Endothelial cell of umbilical vein (primary cell): Measurements from ENCODE around the gene SLC25A29. TPM values are rescaled to one million over a fixed set of nuclear protein-coding genes. Genes with fewer than 3 reads are reported as not detected.

Experiments used
- BruUV-seq: library from RNA; stranded (reverse); fragments of 400-500 nt; replicated peaks from 2 replicates; lab custom pipeline; 2021; lab: Mats Ljungman, UMichigan
- CTCF ChIA-PET: fragments of 300-600, 350-600 bp; sonication (Branson Sonifier 250); formaldehyde crosslinking; loops from one replicate; lab custom pipeline; 2021; ENCODE audit warnings: antibody characterized with exemption, inconsistent platforms; lab: Charles Lee
- POLR2A ChIA-PET: fragments of 300-600, 350-600 bp; sonication (Branson Sonifier 250); formaldehyde crosslinking; loops from one replicate; lab custom pipeline; 2021; ENCODE audit warnings: antibody characterized with exemption, inconsistent platforms; lab: Charles Lee
- DNase-seq: peaks from one replicate; pipeline ENCODE4 v3.0.0-alpha.2; 2011; ENCODE audit warnings: low read depth, low spot score
- FAIRE-seq: peaks from 2 replicates; lab custom pipeline; 2011; peaks lifted over from hg19 to GRCh38; lab: Jason Lieb, UNC
- H2AFZ ChIP-seq: 2 replicates; pipeline ENCODE4 v1.6.0; 2012; ENCODE audit warnings: low read depth, low read length, control low read depth, inconsistent platforms
- H3K27ac ChIP-seq: 2 replicates; pipeline ENCODE4 v1.5.1; 2011; ENCODE audit warnings: low read depth, mild to moderate bottlenecking, control low read depth, low read length, moderate library complexity; ENCODE audit not compliant: insufficient read depth
- H3K27me3 ChIP-seq, 2 experiments: 2 replicates each; pipeline versions ENCODE4 v1.6.0 to v1.6.1; 2011; ENCODE audit warnings: low read length in 2 of 2, mixed read lengths in 1 of 2; ENCODE audit not compliant: control insufficient read depth in 2 of 2, insufficient read depth in 2 of 2
- H3K36me3 ChIP-seq, 2 experiments: 2 replicates in 1 of 2; 3 replicates in 1 of 2; pipeline ENCODE4 v1.5.1; 2011; ENCODE audit warnings: low read length in 2 of 2, mild to moderate bottlenecking in 1 of 2, moderate library complexity in 1 of 2; ENCODE audit not compliant: control insufficient read depth in 2 of 2, insufficient read depth in 2 of 2; ENCODE audit errors: extremely low read depth in 1 of 2
- H3K4me1 ChIP-seq: 3 replicates; pipeline ENCODE4 v1.5.1; 2011; ENCODE audit warnings: mild to moderate bottlenecking, low read length; ENCODE audit not compliant: control insufficient read depth, insufficient read depth; ENCODE audit errors: extremely low read depth
- H3K4me2 ChIP-seq: 2 replicates; pipeline ENCODE4 v1.6.1; 2011; ENCODE audit warnings: low read length, control low read depth, mixed read lengths; ENCODE audit not compliant: insufficient read depth
- H3K4me3 ChIP-seq, 3 experiments: fragments of 200-600 bp in 1 of 3; sonication (generic), shearing (Covaris generic) in 1 of 3; replicated peaks in 1 of 3; 2 replicates each; pipeline ENCODE4 v1.5.1; 2011 to 2016; ENCODE audit warnings: control low read depth in 3 of 3, low read length in 3 of 3, mild to moderate bottlenecking in 2 of 3, inconsistent platforms in 1 of 3, low read depth in 1 of 3, moderate library complexity in 1 of 3; ENCODE audit not compliant: insufficient read depth in 1 of 3
- H3K79me2 ChIP-seq: 2 replicates; pipeline ENCODE4 v1.6.0; 2012; ENCODE audit warnings: low read length, inconsistent platforms; ENCODE audit not compliant: control insufficient read depth, insufficient read depth
- H3K9ac ChIP-seq: replicated peaks from 2 replicates; pipeline ENCODE3; 2011; ENCODE audit warnings: low read length, control low read depth; ENCODE audit not compliant: insufficient read depth; ENCODE audit errors: extremely low read depth
- H3K9me1 ChIP-seq: replicated peaks from 3 replicates; pipeline ENCODE4 v1.6.0; 2011; ENCODE audit warnings: mild to moderate bottlenecking, low read length; ENCODE audit not compliant: control insufficient read depth, insufficient read depth; ENCODE audit errors: extremely low read depth
- H3K9me3 ChIP-seq: replicated peaks from 2 replicates; pipeline ENCODE4 v1.5.1; 2012; ENCODE audit warnings: low read length, inconsistent platforms; ENCODE audit not compliant: control insufficient read depth, insufficient read depth
- H4K20me1 ChIP-seq: replicated peaks from 2 replicates; pipeline ENCODE3; 2011; ENCODE audit warnings: mild to moderate bottlenecking, low read length; ENCODE audit not compliant: control insufficient read depth, insufficient read depth; ENCODE audit errors: extremely low read depth
- EZH2 ChIP-seq: IDR thresholded peaks from 2 replicates; pipeline ENCODE4 v1.6.1; 2012; ENCODE audit warnings: borderline replicate concordance, low read depth, mild to moderate bottlenecking, moderate library complexity, low read length, inconsistent platforms; ENCODE audit not compliant: severe bottlenecking
- FOS ChIP-seq: IDR thresholded peaks from 2 replicates; pipeline ENCODE4 v1.6.1; 2011; ENCODE audit warnings: mild to moderate bottlenecking, low read length, moderate library complexity, borderline replicate concordance; ENCODE audit not compliant: insufficient read depth
- GATA2 ChIP-seq: IDR thresholded peaks from 2 replicates; pipeline ENCODE4 v1.7.0; 2011; ENCODE audit warnings: low read depth, mild to moderate bottlenecking, moderate library complexity, mixed read lengths, low read length; ENCODE audit not compliant: insufficient read length, insufficient read depth
- JUN ChIP-seq: IDR thresholded peaks from 2 replicates; pipeline ENCODE4 v1.6.1; 2011; ENCODE audit warnings: borderline replicate concordance, low read depth; ENCODE audit not compliant: insufficient read length, insufficient read depth
- MYC ChIP-seq: IDR thresholded peaks from one replicate; pipeline ENCODE4 v1.6.1; 2011; ENCODE audit warnings: mild to moderate bottlenecking, low read depth, low read length
- POLR2A ChIP-seq: IDR thresholded peaks from 2 replicates; pipeline ENCODE4 v1.6.1; 2012; ENCODE audit warnings: low read depth, mild to moderate bottlenecking, control low read depth, low read length
- POLR2AphosphoS5 ChIP-seq: IDR thresholded peaks from 2 replicates; pipeline ENCODE4 v1.6.1; 2012; ENCODE audit warnings: low read depth, mild to moderate bottlenecking, control low read depth, low read length, moderate library complexity; ENCODE audit not compliant: insufficient read depth
- dilution Hi-C: fragments of 300-500 bp; cut with MboI; formaldehyde crosslinking; loops from one replicate; pipeline ENCODE4 v1.15.0; 2019; ENCODE audit warnings: low sequenced_read_pairs; ENCODE audit not compliant: extremely low pct_ligation_motif_present
- intact Hi-C: fragments of 100-400 bp; cut with micrococcal nuclease; formaldehyde crosslinking; loops from one replicate; pipeline ENCODE4 v1.10.0; 2022
- polyA plus RNA-seq, 4 experiments: library from polyadenylated mRNA; depleted of rRNA in 3 of 4; stranded (reverse) in 3 of 4; unstranded in 1 of 4; fragments of >200 nt; gene quantifications; 2 replicates each; pipeline versions ENCODE4 v1.2.1 to v1.2.3, GENCODE V29; 2011 to 2012; ENCODE audit warnings: missing spikeins in 1 of 4
- total RNA-seq: library from RNA; stranded (reverse); gene quantifications from 2 replicates; pipeline ENCODE4 v1.2.3, GENCODE V29; 2021
- TF ChIP-seq, protein P1 (sequence below): IDR thresholded peaks from 2 replicates; pipeline ENCODE4 v1.6.1; 2011; ENCODE audit not compliant: insufficient read depth, insufficient read length
- TF ChIP-seq, protein P2 (sequence below), 2 donors: IDR thresholded peaks; 1 replicate in 1 of 2; 2 replicates in 1 of 2; pipeline ENCODE4 v1.5.1; 2011; ENCODE audit warnings: low read length in 2 of 2, mild to moderate bottlenecking in 2 of 2, moderate library complexity in 2 of 2, control low read depth in 1 of 2, inconsistent platforms in 1 of 2, low read depth in 1 of 2; ENCODE audit not compliant: insufficient read depth in 1 of 2; ENCODE audit errors: extremely low read depth in 1 of 2

The SLC25A29 gene
- total and polyA plus RNA-seq, 2 donors (not counting 3 experiments of a cell fraction or from before 2014, with no cell fraction given) = 132 to 154 TPM

DNA sequence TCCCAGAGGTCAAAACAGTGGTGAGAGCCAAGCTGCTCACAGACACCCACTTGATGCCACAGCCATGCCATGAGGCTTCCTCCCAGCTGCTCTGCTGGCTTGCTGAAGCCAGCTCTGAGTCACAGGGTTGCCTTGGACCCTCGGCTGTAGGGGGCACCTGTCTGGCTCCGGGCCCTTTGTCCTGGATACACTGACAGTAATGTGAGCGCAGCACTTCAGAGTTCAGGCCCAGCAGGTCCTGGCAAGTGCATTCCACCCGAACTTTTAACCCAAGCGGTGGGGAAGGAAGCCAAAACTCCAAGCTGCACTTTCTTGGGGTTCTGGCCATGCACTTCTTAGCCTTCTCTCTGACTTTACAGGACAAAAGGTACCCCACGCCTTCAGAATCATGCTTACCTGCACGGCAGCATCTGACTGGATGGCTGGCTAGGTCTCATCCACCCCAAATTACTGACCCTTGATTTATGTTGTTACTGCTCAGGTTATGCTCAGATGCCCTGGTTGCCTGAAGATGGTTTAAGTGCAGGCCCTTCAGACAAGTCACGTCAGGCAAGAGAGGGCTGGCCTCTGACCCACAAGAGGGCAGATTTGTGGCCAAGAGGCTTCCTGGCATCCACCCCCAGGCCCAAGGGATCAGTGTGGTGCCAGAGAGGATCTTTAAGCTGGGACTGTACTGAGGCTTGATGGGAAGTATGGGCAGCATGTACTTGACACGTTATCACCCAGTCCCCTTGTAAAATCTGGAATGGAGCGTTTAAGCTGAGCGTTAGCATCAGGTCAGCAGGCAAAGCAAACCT lies 24.8 kb downstream of the SLC25A29 start:
- H3K4me2 ChIP-seq = no peak overlapping the region
- peaks cover 13% of the 10 kb centered on the region for H3K4me1 ChIP-seq
- no peak overlapping the region for H3K27ac ChIP-seq
- no peak overlapping the region for H2AFZ ChIP-seq
- no peaks in the 10 kb centered on the region for H3K9me3 ChIP-seq
- H3K4me3 ChIP-seq = no peak overlapping the region
- no TSS peak for BruUV-seq
- FAIRE-seq (peak; percentile 12), DNase-seq (no peak)
- H3K9ac ChIP-seq = no peak overlapping the region
- no peak for TF ChIP-seq FOS
- TF ChIP-seq GATA2 = no peak
- TF ChIP-seq EZH2 = no peak
- TF ChIP-seq POLR2A = no peak
- TF ChIP-seq, protein P1, sequence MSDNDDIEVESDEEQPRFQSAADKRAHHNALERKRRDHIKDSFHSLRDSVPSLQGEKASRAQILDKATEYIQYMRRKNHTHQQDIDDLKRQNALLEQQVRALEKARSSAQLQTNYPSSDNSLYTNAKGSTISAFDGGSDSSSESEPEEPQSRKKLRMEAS = no peak
- no peak for TF ChIP-seq MYC
- no peak for TF ChIP-seq POLR2AphosphoS5
- TF ChIP-seq, protein P2, sequence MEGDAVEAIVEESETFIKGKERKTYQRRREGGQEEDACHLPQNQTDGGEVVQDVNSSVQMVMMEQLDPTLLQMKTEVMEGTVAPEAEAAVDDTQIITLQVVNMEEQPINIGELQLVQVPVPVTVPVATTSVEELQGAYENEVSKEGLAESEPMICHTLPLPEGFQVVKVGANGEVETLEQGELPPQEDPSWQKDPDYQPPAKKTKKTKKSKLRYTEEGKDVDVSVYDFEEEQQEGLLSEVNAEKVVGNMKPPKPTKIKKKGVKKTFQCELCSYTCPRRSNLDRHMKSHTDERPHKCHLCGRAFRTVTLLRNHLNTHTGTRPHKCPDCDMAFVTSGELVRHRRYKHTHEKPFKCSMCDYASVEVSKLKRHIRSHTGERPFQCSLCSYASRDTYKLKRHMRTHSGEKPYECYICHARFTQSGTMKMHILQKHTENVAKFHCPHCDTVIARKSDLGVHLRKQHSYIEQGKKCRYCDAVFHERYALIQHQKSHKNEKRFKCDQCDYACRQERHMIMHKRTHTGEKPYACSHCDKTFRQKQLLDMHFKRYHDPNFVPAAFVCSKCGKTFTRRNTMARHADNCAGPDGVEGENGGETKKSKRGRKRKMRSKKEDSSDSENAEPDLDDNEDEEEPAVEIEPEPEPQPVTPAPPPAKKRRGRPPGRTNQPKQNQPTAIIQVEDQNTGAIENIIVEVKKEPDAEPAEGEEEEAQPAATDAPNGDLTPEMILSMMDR (IDR thresholded peaks at IDR 0.05; ENCODE audit: extremely low read depth in 1 of 2, insufficient read depth in 1 of 2, low read depth in 1 of 2, low read length in 2 of 2) = no peak
- TF ChIP-seq JUN = no peak
- H3K36me3 ChIP-seq = peaks cover 0 to 7% of the 10 kb centered on the region in 2 experiments
- POLR2A ChIA-PET = no interaction called here
- H3K9me1 ChIP-seq = no peaks in the 10 kb centered on the region
- H3K27me3 ChIP-seq = no peaks in the 10 kb centered on the region
- CTCF ChIA-PET = interaction anchor here (1.4 kb wide), 1 partner anchor 19 kb away, joined by 3 read pairs; no protein-coding TSS in a partner anchor
- H3K79me2 ChIP-seq = peaks cover 39% of the 10 kb centered on the region
- no peaks in the 10 kb centered on the region for H4K20me1 ChIP-seq
- dilution Hi-C loops (no loop called here), intact Hi-C loops (no loop called here)
